SHP77 (cell line): ENCODE measurements around the gene DPH3.

Experiments used
- DNase-seq, 2 experiments: peaks; one replicate each; lab custom pipeline; 2025; lab: John Stamatoyannopoulos, UW

The DPH3 gene

GRCh38 chr3:16290827-16291196 lies 26.1 kb upstream of the DPH3 start:
- no peak for DNase-seq

GRCh38 chr3:16290007-16290826 lies 25.5 kb upstream of the DPH3 start:
- DNase-seq = peak; percentile 6 to 26

- DNase-seq = no peak
These were observed 24.6 kb upstream of the DPH3 start for GRCh38 chr3:16289144-16289889.

- no peak for DNase-seq
These were observed 23.9 kb upstream of the DPH3 start for GRCh38 chr3:16288664-16289063.

GRCh38 chr3:16286751-16287543 lies 22.2 kb upstream of the DPH3 start:
- no peak for DNase-seq

DNA sequence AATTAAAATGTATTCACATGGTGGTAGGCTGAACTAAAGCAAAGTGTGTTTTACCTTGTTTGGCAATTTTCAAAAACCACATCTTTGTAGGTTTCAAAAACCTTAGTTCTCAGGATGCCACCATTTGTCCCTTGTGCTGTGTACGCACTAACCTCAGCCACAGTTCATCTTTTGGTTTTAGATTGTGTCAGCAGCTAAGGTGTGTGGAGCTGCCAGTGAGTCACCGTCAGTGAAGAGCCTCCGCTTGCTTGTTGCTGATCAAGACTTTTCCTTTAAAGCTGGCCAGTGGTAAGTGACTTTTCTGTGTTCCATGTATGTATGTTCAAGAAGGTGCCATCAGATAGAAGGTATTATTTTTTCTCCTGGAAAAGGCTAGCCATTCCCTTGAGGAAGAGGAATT lies 21.4 kb upstream of the DPH3 start:
- DNase-seq = no peak

DNA sequence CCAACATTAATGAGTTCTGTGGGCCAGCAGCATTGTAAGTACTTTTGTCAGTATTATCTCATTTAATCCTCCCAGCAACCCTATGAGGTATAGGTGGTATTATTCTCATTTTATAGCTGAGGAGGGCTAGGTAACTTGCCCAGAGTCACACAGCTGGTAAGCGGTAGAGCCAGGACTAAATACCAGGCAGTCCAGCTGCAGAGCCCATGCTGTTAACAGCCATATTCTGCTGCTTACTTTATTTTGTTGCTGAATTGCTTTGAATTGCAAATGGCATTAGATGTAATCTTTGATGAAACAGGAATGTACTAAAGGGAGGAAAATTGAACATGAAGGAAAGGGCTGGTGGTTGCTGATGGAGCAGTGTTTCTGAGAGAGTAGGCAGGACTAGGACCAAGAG lies 19.9 kb upstream of the DPH3 start:
- DNase-seq = no peak

GRCh38 chr3:16280671-16281070 lies 15.9 kb upstream of the DPH3 start:
- no peak for DNase-seq

DNA sequence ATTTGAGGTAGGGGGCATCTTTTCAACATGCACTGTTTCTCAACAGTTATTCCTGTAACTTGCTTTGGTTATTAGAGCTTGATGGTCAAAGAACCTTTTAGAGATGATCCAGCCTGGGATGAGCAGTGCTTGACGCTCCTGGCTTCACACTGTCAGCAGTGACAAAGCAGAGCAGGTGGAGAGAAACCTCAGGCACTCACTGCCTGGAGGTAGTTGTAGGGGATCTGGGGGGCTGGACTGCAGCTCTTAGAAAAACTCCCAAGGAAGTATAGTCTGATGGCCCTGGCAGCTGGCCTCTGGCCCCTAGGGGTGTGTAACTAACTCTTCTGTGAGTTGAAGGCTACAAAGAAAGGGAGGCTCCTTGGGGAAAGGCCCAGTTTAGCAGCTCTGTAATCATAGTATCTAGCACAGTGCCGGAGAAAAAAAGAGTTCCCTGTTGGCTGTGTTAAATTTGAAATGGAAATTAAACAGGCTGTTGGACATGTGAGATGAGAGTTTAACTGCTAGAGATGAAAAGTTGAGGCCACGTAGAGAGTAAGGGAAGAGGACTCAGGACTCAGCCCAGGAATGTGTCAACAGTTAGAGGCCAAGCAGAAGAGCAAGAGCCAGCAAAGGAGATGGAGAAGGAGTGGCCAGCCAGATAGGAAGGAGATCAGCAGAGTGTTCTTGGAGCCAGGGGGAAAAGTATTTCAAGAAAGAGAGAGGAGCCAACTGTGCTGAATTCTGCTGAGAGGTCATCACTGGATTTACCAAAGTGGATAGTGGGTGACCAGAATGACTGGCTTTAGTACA lies 14.5 kb upstream of the DPH3 start:
- no peak for DNase-seq

- DNase-seq = no peak
These were observed 12.7 kb upstream of the DPH3 start for GRCh38 chr3:16277471-16277870.

DNA sequence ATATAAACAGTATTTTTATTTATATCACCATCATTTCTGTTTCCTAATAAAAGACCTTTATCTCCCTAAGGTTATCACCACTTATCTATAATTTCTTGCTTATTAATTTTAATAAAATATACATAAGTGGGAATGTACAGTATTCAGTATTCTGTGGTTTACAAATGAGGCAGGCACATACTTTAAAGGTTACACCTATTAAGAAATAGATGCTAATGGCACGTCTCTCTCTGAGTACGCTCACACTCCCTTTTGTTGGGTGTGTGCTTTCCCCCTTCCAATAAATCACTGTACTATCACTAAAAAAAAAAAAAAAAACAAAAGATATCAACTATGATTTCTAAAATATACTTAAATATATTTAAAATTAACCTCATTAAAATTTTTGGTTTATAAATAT lies 9.1 kb upstream of the DPH3 start:
- no peak for DNase-seq

DNA sequence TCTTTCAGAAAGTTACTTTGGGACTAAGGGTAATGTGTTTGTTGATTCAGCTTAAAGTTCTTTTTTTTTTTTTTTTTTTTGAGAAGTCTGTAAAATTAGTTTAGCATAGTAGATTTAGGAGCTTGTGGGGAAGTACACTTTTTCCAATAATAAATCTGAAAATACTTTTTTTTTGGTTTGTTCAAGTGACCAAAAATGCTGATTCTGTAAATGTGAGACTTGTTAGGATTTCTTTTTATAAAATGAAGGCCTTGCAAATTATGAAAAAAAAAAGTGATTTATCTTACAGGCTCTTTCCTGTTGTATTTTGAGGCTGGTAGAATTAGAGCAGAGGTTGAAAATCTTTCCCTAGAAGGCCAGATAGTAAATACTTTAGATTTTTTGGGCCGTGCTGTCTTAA lies 7.8 kb upstream of the DPH3 start:
- DNase-seq = no peak

GRCh38 chr3:16270855-16271254 lies 6.1 kb upstream of the DPH3 start:
- DNase-seq = no peak

- DNase-seq = no peak
These were observed 2.0 kb upstream of the DPH3 start for GRCh38 chr3:16266714-16267113.

DNA sequence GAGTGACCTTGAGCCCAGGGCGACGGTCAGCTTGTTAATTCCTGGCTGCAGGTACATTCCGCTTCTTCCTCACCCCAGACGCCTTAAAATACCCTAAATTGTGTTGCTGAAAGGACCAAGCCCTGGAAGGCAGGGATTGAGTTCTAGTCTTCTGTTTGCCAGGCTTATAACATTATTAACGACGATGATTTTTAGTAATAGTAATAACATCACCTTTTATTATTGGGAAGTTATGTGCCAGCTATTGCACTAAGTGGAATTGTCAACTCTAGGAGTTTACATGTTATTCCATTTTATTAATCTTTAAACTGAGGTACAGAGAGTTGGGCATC lies 678 bp upstream of the DPH3 start:
- no peak for DNase-seq

DNA sequence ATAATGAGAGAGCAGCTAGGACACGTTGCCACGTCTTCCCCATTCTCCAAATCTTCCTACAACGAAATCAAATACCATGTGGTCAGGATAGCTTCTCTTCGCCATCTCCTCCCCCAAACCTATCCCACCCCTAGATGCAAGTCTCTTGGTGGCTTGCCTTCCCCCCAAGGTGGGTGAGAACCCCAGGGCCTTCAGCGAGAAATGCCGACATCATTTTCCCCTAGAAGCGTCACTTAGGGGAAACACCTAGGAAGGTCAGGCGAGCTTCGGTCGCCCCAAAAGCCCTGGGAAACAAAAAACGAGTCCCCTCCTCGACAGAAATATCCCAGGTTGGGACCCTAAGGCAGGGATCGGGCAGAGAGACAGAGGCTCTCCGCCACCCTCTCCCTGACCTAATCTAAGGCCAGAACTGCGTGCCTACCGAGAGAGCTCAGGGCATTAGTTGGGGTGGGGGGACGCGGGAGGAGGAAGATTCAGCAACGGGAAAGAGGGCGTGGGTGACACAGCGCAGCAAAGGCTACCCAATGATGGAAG lies 502 bp downstream of the DPH3 start:
- DNase-seq = no peak

DNA sequence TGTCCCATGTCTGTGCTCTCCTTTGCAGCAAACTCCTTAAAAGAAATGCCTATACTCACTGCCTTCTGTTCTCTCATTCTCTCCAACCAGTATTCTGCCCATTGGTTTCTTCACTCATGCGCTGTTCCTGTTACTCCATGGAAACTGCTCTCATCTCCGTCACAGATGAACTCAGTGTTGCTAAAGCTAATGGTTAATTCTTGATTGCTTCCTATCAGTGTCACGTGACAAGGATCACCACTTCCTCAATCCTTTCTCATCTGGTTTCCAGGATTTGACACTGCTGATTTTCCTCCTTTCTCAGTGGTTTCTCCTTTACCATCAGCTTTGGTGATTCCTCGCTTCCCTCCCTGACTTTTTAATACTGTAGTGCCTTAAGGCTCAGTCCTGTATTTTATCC lies 2.6 kb downstream of the DPH3 start:
- no peak for DNase-seq

- DNase-seq = no peak
These were observed 4.7 kb downstream of the DPH3 start for GRCh38 chr3:16260046-16260445.

DNA sequence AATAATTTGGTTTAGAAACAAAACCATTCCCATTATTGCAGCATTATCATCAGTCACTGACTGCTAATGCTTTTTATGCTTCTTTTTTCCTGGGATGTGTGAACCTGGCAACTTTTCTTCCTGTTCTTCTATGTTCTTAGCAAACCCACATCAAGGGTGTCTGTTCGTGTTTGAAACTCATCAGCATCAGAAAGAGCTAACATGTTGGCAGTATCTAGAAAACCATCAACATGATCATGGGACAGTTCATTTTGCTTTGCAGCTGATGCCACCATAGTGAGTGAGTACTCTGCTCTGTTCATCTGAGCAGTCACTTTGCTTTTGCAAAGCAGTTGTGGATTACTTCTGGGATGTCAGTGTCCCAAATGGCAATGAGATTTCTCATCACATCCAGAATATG lies 5.9 kb downstream of the DPH3 start:
- no peak for DNase-seq

DNA sequence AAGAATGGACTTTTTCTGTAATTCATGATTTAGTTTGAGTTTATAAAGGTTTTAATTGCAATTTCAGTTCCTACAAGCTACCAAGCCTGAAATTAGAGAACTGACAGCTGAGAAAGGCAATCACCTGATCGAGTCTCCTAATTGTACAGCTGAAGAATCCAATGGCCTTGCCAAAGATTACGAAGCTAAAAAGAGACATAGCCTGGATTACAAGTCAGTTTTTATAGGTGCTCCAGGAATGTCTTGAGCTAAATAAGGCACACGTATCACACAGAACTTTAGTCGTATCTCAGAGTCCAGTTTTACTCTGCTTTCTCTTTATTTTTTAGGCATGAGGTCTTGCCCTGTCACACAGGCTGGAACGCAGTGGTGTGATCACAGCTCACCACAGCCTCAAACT lies 6.6 kb downstream of the DPH3 start:
- no peak for DNase-seq

- no peak for DNase-seq
These were observed 7.4 kb downstream of the DPH3 start for GRCh38 chr3:16257309-16257708.

DNA sequence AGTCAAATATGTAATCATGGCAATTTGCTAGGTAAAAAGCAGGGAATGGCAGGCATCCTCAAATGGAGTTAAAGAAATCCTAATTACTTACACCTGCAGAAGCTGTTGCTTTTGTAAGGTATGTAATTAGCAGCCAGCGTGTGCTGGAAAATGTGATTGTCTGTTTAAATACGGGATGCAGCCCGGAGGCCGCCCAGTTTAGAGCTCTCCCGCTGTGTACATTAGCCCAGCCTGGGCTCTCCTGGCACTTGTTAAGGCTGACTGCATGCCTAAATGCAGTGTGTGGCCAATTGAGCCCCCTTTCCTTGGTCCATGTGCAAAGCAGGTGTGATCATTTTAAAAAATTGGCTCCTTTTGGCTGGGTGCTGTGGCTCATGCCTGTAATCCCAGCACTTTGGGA lies 9.0 kb downstream of the DPH3 start:
- DNase-seq = no peak
